Measurements from ENCODE around the gene TTYH1.

TTYH1 gene

DNA sequence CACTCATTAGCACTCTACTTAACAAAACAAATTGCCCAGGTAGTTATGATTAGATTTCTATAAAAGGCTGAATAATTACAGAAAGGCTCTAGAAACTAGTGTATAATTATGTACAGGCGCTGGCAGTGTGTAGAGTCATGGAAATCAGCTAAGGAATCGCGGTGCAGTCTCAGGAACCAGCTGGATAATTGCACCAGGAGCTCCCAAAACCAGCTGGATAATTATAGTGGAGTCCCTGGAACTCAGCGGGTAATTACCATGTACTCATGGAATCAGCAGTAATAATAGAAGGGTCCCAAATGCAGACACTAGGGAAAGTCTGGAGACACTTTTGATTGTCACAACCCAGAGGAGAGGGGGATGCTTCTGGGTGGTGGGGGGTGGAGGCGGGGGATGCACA, 23.2 kb upstream of the TTYH1 start:
- no peaks in the 10 kb centered on the region for H3K27me3 ChIP-seq (ENCODE audit: insufficient read depth, poor library complexity, severe bottlenecking)
- no peak for DNase-seq (ENCODE audit: low read depth in 1 of 2, low spot score in 1 of 2)

DNA sequence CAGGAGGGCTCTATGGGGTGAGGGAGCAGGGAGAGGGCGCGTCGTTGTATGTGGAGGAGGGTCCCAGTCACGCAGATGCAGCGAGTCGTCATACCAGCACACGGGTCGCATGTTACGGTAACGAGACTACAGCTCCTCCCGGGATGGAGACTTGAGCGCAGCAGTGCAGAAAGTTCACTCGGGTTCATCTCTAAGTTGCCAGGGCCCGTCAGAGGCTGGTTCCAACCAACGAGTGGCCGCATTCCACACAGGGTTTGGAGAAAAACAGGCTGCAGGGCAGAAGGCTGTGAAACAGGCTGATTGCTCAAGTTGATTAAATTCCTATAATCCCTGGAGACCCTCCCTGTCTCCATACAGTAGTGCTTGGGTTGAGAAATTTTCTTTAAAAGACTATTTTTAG, 21.9 kb upstream of the TTYH1 start:
- DNase-seq (ENCODE audit: low read depth in 1 of 2, low spot score in 1 of 2): no peak
- no peak overlapping the region for H3K4me3 ChIP-seq (replicated peaks; ENCODE audit: insufficient read depth, low read length)

More for the DNA sequence above, 23.2 kb upstream of the TTYH1 start:
- H3K27ac ChIP-seq (replicated peaks): no peak overlapping the region
- H3K4me3 ChIP-seq (replicated peaks; ENCODE audit: insufficient read depth, low read length): no peak overlapping the region
- TF ChIP-seq GABPA (IDR thresholded peaks at IDR 0.05; ENCODE audit: low read depth): no peak
- TF ChIP-seq, protein P1, sequence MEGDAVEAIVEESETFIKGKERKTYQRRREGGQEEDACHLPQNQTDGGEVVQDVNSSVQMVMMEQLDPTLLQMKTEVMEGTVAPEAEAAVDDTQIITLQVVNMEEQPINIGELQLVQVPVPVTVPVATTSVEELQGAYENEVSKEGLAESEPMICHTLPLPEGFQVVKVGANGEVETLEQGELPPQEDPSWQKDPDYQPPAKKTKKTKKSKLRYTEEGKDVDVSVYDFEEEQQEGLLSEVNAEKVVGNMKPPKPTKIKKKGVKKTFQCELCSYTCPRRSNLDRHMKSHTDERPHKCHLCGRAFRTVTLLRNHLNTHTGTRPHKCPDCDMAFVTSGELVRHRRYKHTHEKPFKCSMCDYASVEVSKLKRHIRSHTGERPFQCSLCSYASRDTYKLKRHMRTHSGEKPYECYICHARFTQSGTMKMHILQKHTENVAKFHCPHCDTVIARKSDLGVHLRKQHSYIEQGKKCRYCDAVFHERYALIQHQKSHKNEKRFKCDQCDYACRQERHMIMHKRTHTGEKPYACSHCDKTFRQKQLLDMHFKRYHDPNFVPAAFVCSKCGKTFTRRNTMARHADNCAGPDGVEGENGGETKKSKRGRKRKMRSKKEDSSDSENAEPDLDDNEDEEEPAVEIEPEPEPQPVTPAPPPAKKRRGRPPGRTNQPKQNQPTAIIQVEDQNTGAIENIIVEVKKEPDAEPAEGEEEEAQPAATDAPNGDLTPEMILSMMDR (IDR thresholded peaks at IDR 0.05; ENCODE audit: insufficient read depth, low read length): no peak
- TF ChIP-seq SPI1 (IDR thresholded peaks at IDR 0.05; ENCODE audit: borderline replicate concordance, low read depth): no peak
- no peak for TF ChIP-seq POLR2AphosphoS5 (IDR thresholded peaks at IDR 0.05; ENCODE audit: low read depth)
- TF ChIP-seq, protein P2, sequence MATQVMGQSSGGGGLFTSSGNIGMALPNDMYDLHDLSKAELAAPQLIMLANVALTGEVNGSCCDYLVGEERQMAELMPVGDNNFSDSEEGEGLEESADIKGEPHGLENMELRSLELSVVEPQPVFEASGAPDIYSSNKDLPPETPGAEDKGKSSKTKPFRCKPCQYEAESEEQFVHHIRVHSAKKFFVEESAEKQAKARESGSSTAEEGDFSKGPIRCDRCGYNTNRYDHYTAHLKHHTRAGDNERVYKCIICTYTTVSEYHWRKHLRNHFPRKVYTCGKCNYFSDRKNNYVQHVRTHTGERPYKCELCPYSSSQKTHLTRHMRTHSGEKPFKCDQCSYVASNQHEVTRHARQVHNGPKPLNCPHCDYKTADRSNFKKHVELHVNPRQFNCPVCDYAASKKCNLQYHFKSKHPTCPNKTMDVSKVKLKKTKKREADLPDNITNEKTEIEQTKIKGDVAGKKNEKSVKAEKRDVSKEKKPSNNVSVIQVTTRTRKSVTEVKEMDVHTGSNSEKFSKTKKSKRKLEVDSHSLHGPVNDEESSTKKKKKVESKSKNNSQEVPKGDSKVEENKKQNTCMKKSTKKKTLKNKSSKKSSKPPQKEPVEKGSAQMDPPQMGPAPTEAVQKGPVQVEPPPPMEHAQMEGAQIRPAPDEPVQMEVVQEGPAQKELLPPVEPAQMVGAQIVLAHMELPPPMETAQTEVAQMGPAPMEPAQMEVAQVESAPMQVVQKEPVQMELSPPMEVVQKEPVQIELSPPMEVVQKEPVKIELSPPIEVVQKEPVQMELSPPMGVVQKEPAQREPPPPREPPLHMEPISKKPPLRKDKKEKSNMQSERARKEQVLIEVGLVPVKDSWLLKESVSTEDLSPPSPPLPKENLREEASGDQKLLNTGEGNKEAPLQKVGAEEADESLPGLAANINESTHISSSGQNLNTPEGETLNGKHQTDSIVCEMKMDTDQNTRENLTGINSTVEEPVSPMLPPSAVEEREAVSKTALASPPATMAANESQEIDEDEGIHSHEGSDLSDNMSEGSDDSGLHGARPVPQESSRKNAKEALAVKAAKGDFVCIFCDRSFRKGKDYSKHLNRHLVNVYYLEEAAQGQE (IDR thresholded peaks at IDR 0.05; ENCODE audit: insufficient replicate concordance, low read depth): no peak

DNA sequence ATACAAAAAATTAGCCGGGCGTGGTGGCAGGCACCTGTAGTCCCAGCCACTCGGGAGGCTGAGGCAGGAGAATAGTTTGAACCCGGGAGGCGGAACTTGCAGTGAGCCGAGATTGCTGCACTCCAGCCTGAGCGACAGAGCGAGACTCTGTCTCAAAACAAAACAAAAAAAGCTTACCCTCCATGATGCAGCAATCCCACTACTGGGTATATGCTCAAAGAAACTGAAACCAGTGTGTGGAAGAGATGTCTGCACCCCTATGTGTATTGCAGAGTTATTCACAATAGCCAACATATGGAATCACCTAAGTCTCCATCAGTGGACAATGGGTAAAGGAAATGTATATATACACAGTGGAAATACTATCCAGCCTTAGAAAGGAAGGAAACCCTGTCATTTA, 19.6 kb upstream of the TTYH1 start:
- Histone ChIP-seq H3K4me3 (replicated peaks; ENCODE audit: insufficient read depth, low read length) (no peak overlapping the region), H3K27me3 (ENCODE audit: insufficient read depth, poor library complexity, severe bottlenecking) (no peaks in the 10 kb centered on the region), H3K27ac (replicated peaks) (no peak overlapping the region)
- no peak for DNase-seq (ENCODE audit: low read depth in 1 of 2, low spot score in 1 of 2)
- TF ChIP-seq POLR2AphosphoS5 (IDR thresholded peaks at IDR 0.05; ENCODE audit: low read depth) (no peak), GABPA (IDR thresholded peaks at IDR 0.05; ENCODE audit: low read depth) (no peak), SPI1 (IDR thresholded peaks at IDR 0.05; ENCODE audit: borderline replicate concordance, low read depth) (no peak)
- TF ChIP-seq, protein P1 (IDR thresholded peaks at IDR 0.05; ENCODE audit: insufficient read depth, low read length): no peak
- TF ChIP-seq, protein P2 (IDR thresholded peaks at IDR 0.05; ENCODE audit: insufficient replicate concordance, low read depth): no peak

More for the DNA sequence above, 21.9 kb upstream of the TTYH1 start:
- Histone ChIP-seq H3K27me3 (ENCODE audit: insufficient read depth, poor library complexity, severe bottlenecking) (no peaks in the 10 kb centered on the region), H3K27ac (replicated peaks) (no peak overlapping the region)
- TF ChIP-seq SPI1 (IDR thresholded peaks at IDR 0.05; ENCODE audit: borderline replicate concordance, low read depth) (no peak), POLR2AphosphoS5 (IDR thresholded peaks at IDR 0.05; ENCODE audit: low read depth) (no peak), GABPA (IDR thresholded peaks at IDR 0.05; ENCODE audit: low read depth) (no peak)
- TF ChIP-seq, protein P2 (IDR thresholded peaks at IDR 0.05; ENCODE audit: insufficient replicate concordance, low read depth): no peak
- TF ChIP-seq, protein P1 (IDR thresholded peaks at IDR 0.05; ENCODE audit: insufficient read depth, low read length): no peak
